HG02973 (cell line): ENCODE results near the gene PARP8.
"Not testable (repeated sequence)": the region's sequence is repeated elsewhere in the genome, so short reads cannot be mapped to it uniquely, and the experiment has no call there.

Experiments used
- ATAC-seq: cut with Tn5 transposase; IDR thresholded peaks from one replicate; pipeline ENCODE4 v1.9.1; 2021; ENCODE audit warnings: moderate library complexity; ENCODE audit not compliant: unreplicated experiment

PARP8 gene

DNA sequence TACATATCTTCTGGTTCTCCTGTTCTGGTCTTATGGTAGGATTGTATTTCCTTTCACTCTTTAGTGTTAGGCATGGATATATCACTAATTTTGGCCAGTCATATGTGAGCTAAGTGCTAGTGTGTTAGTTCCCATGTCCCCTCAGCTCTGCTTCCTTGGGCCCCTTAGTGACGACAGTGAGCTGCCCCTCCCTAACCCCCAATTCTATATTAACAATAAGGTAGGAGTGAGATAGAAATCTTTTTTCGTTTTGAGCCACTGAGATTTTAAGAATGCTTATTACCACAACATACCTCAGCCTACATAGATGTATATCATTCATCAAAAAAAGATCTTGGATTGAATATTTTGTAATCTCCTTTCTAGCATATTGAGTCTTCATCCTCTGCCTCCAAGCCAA lies 100.5 kb downstream of the PARP8 start:
- no peak for ATAC-seq

DNA sequence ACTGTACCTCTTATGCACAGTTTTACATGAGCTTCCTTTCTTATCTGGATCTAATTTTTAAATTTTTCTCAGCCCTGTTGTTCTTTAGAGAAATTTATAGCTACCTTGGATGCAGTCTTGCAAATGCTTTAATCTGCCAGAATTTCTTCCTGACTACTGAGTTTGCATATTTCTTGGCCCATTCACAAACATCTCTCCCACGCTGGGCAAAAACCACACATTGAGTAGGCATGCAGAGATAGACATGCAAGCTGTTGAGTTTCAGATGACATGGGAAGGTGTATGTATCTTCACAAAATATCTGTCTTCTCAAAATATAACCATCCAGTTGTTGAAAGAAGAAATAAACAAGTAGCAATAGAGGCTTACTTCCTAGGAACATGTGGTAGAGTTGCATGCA lies 101.2 kb downstream of the PARP8 start:
- ATAC-seq, result no peak

- no peak for ATAC-seq
Measured at GRCh38 chr5:50768634-50769033, 102.2 kb downstream of the PARP8 start.

GRCh38 chr5:50770441-50770840 lies 104.0 kb downstream of the PARP8 start:
- ATAC-seq, result no peak

- ATAC-seq, result not testable (repeated sequence)
Measured at GRCh38 chr5:50774446-50775175, 108.2 kb downstream of the PARP8 start.

DNA sequence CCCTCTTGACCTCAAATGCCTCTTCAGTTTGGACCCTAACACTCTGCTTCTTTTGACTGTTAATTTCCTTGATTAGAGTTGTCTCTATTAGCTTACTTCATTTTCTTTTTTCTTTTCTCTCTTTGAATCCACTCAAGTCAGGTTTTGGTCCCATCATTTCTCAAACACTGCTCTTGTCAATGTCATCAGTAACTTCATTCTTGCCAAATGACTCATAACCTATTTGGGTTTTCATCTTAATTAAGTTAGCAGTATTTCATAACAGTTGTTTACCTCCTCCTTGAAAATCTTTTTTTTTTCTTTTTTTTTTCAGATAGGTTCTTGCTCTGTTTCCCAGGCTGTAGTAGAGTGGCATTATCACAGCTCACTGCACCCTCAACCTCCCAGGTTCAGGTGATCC lies 119.6 kb downstream of the PARP8 start:
- ATAC-seq, result no peak

GRCh38 chr5:50791813-50792212 lies 125.4 kb downstream of the PARP8 start:
- ATAC-seq, result no peak

- no peak for ATAC-seq
Measured at GRCh38 chr5:50792843-50793242, 126.4 kb downstream of the PARP8 start.

- ATAC-seq, result no peak
Measured at GRCh38 chr5:50794812-50795211, 128.4 kb downstream of the PARP8 start.

GRCh38 chr5:50798002-50798401 lies 131.6 kb downstream of the PARP8 start:
- no peak for ATAC-seq

- no peak for ATAC-seq
Measured at GRCh38 chr5:50799596-50799995, 133.2 kb downstream of the PARP8 start.

DNA sequence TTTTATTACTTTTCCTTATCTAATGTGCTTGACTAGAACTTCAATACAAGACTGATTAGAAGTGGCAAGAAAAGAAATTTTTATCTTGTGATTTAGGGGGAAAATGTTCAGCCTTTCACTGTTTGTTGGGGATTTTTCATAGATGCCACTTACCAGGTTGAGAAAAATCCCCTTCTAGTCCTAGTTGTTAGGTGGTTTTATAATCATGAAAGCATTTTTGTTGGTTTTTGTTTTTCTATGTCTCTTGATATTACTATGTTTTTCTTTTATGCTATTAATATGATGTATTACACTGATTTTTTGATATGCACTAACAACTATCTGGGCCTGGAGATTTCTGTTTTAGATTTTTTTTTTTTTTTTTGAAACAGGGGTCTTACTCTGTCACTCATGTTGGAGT lies 134.0 kb downstream of the PARP8 start:
- ATAC-seq, result no peak

GRCh38 chr5:50807661-50808060 lies 141.2 kb downstream of the PARP8 start:
- ATAC-seq, result no peak

DNA sequence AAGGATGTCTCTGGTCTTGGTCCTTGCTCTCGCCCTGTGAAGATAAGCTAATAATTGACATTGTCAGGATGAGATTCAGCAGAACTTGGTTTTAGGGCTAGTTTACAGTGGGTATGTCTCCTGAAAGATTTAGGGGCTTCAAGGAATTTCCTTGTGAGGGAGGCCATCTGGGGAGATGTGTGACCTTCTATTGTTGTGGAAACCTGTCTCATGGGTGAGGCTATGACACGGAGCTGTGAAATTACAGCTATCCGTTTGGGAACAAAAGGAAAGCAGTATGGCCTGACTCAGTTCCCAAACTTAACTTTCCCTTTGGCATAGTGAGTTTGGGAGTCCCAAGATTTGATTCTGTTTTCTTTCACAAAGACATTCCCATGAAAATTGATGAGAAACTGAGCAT lies 142.0 kb downstream of the PARP8 start:
- no peak for ATAC-seq

DNA sequence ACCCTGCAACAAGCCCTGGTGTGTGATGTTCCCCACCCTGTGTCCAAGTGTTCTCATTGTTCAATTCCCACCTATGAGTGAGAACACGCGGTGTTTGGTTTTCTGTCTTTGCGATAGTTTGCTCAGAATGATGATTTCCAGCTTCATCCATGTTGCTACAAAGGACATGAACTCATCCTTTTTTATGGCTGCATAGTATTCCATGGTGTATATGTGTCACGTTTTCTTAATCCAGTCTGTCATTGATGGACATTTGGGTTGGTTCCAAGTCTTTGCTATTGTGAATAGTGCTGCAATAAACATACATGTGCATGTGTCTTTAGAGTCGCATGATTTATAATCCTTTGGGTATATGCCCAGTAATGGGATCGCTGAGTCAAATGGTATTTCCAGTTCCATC lies 145.3 kb downstream of the PARP8 start:
- ATAC-seq, result not testable (repeated sequence)

GRCh38 chr5:50813691-50814090 lies 147.3 kb downstream of the PARP8 start:
- no peak for ATAC-seq

DNA sequence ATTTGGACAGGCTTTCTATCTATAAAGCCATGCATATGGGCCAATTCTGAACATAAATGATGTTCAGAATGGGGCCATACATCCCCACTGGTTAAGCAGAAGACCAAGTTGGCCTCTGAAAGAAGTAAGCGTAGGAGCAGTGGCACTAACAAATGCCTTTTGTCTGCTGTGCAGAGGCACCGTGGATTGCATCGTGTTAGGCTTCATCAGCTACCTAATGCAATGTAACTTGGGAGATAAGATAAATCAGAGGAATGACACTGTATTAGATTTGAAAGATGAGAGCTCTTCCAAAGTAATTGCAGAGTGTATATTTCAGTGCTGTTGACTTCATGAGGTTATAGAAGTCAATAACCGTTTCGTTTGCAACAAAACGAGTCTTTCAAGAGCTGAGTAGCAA lies 148.1 kb downstream of the PARP8 start:
- ATAC-seq, result no peak

- ATAC-seq, result no peak
Measured at GRCh38 chr5:50822046-50822445, 155.6 kb downstream of the PARP8 start.

GRCh38 chr5:50822761-50823160 lies 156.3 kb downstream of the PARP8 start:
- no peak for ATAC-seq

DNA sequence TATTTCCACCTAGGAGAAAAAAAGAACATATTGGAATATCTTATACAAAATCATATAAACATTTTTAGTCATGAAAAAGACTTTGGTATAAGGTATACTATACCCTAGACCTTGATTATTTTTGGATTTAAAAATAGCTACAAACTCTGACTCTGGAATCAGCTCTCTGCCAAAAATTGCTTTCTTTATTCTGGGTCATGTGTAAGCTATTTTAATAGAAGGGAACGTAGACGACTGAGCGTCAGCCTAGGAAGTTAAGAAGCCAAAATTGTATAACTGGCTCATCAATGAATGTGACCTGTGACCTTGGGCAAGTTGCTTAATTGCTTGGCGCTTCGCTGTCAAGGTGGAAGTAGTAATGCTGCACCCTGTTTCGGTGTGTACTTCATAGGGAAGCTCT lies 157.1 kb downstream of the PARP8 start:
- no peak for ATAC-seq

DNA sequence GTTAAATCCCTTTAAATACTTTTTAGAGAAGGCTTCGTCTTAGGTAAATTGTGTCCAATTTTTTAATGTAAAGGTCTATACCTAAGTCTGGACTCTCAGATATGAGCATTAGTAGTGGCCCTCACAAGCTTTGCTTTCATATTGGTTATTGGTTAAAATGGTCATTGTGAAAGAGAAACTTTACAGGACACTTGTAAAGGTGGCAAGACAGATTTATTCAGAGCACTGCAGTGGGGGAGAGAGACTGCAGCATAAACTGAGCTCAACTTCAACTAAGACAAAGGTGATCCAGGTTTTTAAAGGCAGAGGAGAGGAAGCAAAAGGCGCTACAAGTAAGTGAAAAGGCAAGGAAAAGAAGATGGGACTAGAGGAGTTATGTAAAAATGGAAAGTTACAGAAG lies 157.7 kb downstream of the PARP8 start:
- no peak for ATAC-seq

DNA sequence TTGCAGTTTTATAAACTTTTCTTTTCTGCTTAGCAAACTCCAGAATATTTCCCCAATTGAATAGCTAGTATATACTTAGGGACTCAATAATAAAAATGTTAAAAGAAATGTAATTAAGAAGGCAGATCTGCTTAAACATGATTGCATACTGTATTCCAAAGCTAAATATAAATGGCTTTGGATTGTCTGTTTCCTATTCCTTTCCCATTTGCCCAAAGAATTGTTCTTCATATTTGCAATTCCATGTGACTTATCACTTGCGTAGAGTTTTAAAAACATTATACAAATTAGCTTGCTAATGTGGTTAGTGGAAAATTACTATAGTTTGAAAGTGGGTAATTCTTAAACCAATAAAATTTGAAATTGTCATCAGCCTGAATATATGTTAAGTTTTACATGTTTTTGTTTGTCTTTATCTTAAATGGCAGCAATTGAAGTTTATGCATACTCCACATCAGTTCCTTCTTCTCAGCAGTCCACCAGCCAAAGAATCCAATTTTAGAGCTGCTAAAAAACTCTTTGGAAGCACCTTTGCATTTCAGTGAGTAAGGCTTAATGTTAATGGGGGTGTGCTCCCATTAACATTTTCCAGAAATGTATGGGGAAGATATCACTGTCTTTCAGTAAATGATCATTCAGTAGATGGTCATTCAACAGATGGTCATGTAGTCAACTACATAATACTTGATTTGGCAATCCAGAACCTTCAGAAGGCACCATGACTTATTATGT lies 161.2 kb downstream of the PARP8 start:
- no peak for ATAC-seq

DNA sequence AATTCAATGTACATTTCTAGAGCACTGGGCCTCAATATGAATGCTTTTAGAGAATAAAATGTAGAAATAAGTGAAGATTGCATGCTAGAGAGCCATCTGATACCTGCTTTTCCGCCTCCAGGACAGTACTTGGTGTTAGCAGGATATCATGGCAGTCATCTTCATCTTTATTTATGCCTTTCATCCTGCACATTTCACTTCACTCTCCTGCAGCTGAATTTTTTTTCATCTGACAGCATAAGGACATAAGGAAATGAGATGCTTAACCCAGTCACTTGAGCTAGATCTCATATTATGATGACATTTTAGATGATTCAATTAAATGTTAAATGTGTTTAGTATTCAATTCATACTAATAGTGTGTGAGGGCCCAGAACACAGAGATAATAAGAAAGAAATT lies 162.6 kb downstream of the PARP8 start:
- ATAC-seq, result no peak
